Jurkat, Clone E6-1 (cell line): ENCODE measurements around the gene KRT38. TPM values are rescaled to one million over a fixed set of nuclear protein-coding genes. Genes with fewer than 3 reads are reported as not detected.

Experiments
- DNase-seq: peaks from one replicate; pipeline ENCODE4 v3.0.0-alpha.2; 2011; ENCODE audit warnings: low read depth, low spot score
- H3K4me3 ChIP-seq: 2 replicates; pipeline ENCODE4 v1.5.1; 2011; ENCODE audit warnings: mild to moderate bottlenecking, low read length, control low read depth, moderate library complexity
- polyA plus RNA-seq: library from polyadenylated mRNA; unstranded; fragments of >200 nt; gene quantifications from one replicate; pipeline ENCODE4 v1.2.1, GENCODE V29; 2012; ENCODE audit warnings: missing spikeins; ENCODE audit not compliant: insufficient read length, insufficient read depth

KRT38 gene
- not detected for polyA plus RNA-seq

- no peak for DNase-seq
- H3K4me3 ChIP-seq = no peak within 1 kb of the TSS
Observed at GRCh38 chr17:41440531-41441033, at the start of gene KRT38. KRT38 (minus strand) TSS chr17:41440983; CDS start chr17:41440921, 62 bp downstream.

GRCh38 chr17:41489531-41489930 is 48.7 kb upstream of the KRT38 start, which contains the start of gene KRT36:
KRT36 (minus strand) TSS chr17:41489910; CDS start chr17:41489864, 46 bp downstream.
- no peak within 1 kb of the TSS for H3K4me3 ChIP-seq

GRCh38 chr17:41486809-41487530 is 46.2 kb upstream of the KRT38 start:
- DNase-seq = no peak
- H3K4me3 ChIP-seq = no peak overlapping the region

More at GRCh38 chr17:41489531-41489930, 48.7 kb upstream of the KRT38 start, which contains the start of gene KRT36:
- DNase-seq = no peak

GRCh38 chr17:41486316-41486715 is 45.5 kb upstream of the KRT38 start:
- DNase-seq = no peak
- no peak overlapping the region for H3K4me3 ChIP-seq

- no peak overlapping the region for H3K4me3 ChIP-seq
- DNase-seq = no peak
Observed at GRCh38 chr17:41484920-41485904, 44.4 kb upstream of the KRT38 start.

GRCh38 chr17:41483991-41484826 is 43.4 kb upstream of the KRT38 start:
- no peak for DNase-seq
- H3K4me3 ChIP-seq = no peak overlapping the region

- no peak overlapping the region for H3K4me3 ChIP-seq
- no peak for DNase-seq
Observed at GRCh38 chr17:41483531-41483930, 42.7 kb upstream of the KRT38 start.

GRCh38 chr17:41481036-41481435 is 40.3 kb upstream of the KRT38 start, which contains the start of gene KRT35:
KRT35 (minus strand) TSS chr17:41481151; CDS start chr17:41481097, 54 bp downstream.
- H3K4me3 ChIP-seq = no peak within 1 kb of the TSS

GRCh38 chr17:41480581-41480980 is 39.8 kb upstream of the KRT38 start:
- no peak for DNase-seq
- no peak overlapping the region for H3K4me3 ChIP-seq

More at GRCh38 chr17:41481036-41481435, 40.3 kb upstream of the KRT38 start, which contains the start of gene KRT35:
- no peak for DNase-seq

GRCh38 chr17:41480136-41480535 is 39.4 kb upstream of the KRT38 start:
- no peak for DNase-seq
- H3K4me3 ChIP-seq = no peak overlapping the region

- no peak for DNase-seq
- H3K4me3 ChIP-seq = no peak overlapping the region
Observed at GRCh38 chr17:41478237-41478636, 37.5 kb upstream of the KRT38 start.

- H3K4me3 ChIP-seq = no peak overlapping the region
- DNase-seq = no peak
Observed at GRCh38 chr17:41476866-41477815, 36.4 kb upstream of the KRT38 start.

- DNase-seq = no peak
- no peak overlapping the region for H3K4me3 ChIP-seq
Observed at GRCh38 chr17:41475421-41475820, 34.6 kb upstream of the KRT38 start.

GRCh38 chr17:41474863-41475262 is 34.1 kb upstream of the KRT38 start:
- no peak overlapping the region for H3K4me3 ChIP-seq
- no peak for DNase-seq

- DNase-seq = no peak
- no peak overlapping the region for H3K4me3 ChIP-seq
Observed at GRCh38 chr17:41468346-41468745, 27.6 kb upstream of the KRT38 start.

GRCh38 chr17:41467561-41467960 is 26.8 kb upstream of the KRT38 start:
- no peak overlapping the region for H3K4me3 ChIP-seq
- DNase-seq = no peak

- no peak for DNase-seq
- no peak within 1 kb of the TSS for H3K4me3 ChIP-seq
Observed at GRCh38 chr17:41466988-41467387, 26.2 kb upstream of the KRT38 start, which contains the start of gene KRT32. KRT32 (minus strand) TSS chr17:41467386; CDS start chr17:41467325, 61 bp downstream.
